Thymus (tissue), 11 donors: ENCODE results near the gene ARHGEF3. TPM values are rescaled to one million over a fixed set of nuclear protein-coding genes. Genes with fewer than 3 reads are reported as not detected.

Experiments
- DNase-seq, 9 donors: peaks; one replicate each; pipeline ENCODE4 v3.0.0-alpha.2; 2013; ENCODE audit warnings: low spot score in 9 of 9, low read depth in 6 of 9, missing footprints in 1 of 9
- H3K27ac ChIP-seq, 2 donors: one replicate each; pipeline ENCODE4 v1.5.1; 2013; ENCODE audit warnings: control low read depth in 1 of 2, low read depth in 1 of 2, low read length in 1 of 2, mild to moderate bottlenecking in 1 of 2, moderate library complexity in 1 of 2
- H3K27me3 ChIP-seq, 2 donors: one replicate each; pipeline ENCODE4 v1.5.1; 2013; ENCODE audit warnings: low read length in 1 of 2; ENCODE audit not compliant: control insufficient read depth in 2 of 2, insufficient read depth in 1 of 2
- H3K36me3 ChIP-seq, 2 donors: one replicate each; pipeline ENCODE4 v1.5.1; 2013; ENCODE audit warnings: low read length in 1 of 2, mild to moderate bottlenecking in 1 of 2, moderate library complexity in 1 of 2; ENCODE audit not compliant: control insufficient read depth in 2 of 2, insufficient read depth in 2 of 2
- H3K4me1 ChIP-seq, 2 donors: one replicate each; pipeline ENCODE4 v1.5.1; 2013; ENCODE audit warnings: low read length in 2 of 2; ENCODE audit not compliant: control insufficient read depth in 2 of 2, insufficient read depth in 2 of 2
- H3K4me3 ChIP-seq, 2 donors: one replicate each; pipeline ENCODE4 v1.5.1; 2013; ENCODE audit warnings: low read length in 2 of 2, control low read depth in 1 of 2, mild to moderate bottlenecking in 1 of 2
- H3K9me3 ChIP-seq, 2 donors: one replicate each; pipeline ENCODE4 v1.5.1; 2013; ENCODE audit warnings: low read length in 1 of 2, mild to moderate bottlenecking in 1 of 2; ENCODE audit not compliant: control insufficient read depth in 2 of 2, insufficient read depth in 1 of 2
- WGBS: extraction: QIAGEN DNeasy Blood & Tissue Kit; methylation state at CpG from one replicate; pipeline ENCODE4 v1.1.7; 2013; 5-methylcytosine and 5-hydroxymethylcytosine counted together
- polyA plus RNA-seq: library from polyadenylated mRNA; stranded (reverse); fragments of 200-250 nt; gene quantifications from one replicate; pipeline ENCODE4 v1.2.3, GENCODE V29; 2013
- total RNA-seq: library from RNA; stranded (reverse); fragments of 120-200 nt; gene quantifications from one replicate; pipeline ENCODE4 v1.2.4, GENCODE V29; 2013
- donor health status: healthy.

The ARHGEF3 gene
- total and polyA plus RNA-seq, 2 donors, result 26.7 to 31.5 TPM

DNA sequence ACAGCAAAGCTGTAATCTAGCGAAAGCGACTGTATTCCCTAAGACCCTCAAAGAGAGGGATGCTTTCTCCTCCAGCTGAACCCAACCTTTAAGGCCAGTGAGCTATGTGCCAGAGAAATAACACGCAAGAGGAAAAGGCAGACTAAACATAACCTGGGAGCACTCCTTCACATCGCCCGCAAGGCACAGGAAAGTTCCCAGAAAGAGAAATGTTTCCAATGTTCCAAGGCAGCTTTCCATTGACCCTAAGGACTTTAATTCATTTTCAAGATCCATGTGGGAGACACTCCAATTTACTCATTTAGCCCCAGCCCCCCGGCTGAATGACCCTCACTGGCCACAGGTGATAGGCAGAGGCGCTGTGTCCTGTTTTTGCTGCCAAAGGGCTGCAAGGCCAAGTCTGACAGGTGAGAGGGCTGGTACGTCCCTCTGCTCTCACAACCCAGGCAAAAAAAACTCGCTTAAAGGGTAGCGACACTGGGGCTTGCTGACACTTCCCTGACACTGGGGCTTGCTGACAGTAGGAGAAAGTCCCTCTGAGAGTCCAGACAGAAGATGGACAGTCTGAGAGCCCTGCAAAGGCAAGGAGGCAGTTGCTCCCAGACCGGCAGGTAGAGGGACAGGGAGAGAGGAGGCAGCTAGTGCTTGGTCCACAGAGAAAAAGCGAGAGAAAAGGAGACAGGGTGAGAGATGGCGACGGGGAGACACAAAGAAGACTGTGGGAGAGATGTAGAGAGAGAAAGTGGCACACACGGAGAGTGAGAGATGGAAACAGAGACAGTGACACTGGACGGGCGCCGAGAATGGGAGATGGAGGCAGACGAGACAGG lies 702 bp downstream of the ARHGEF3 start:
- H3K4me3 ChIP-seq, result peak overlapping the region; percentile 72 to 99
- H3K9me3 ChIP-seq, result no peaks in the 10 kb centered on the region
- H3K36me3 ChIP-seq, result peaks cover 0 to 10% of the 10 kb centered on the region in 2 donors
- peak in 8 of 9 donors; percentile 42 to 79 (median 54) for DNase-seq
- H3K4me1 ChIP-seq, result peaks cover 22 to 46% of the 10 kb centered on the region in 2 donors
- H3K27ac ChIP-seq, result peak overlapping the region; percentile 87 to 90
- H3K27me3 ChIP-seq, result no peaks in the 10 kb centered on the region
- 10% methylated on average over 19 of the region's 19 CpGs for WGBS

GRCh38 chr3:56800130-56800831 lies 1.5 kb downstream of the ARHGEF3 start:
- Histone ChIP-seq H3K36me3 (peaks cover 0 to 16% of the 10 kb centered on the region in 2 donors), H3K4me1 (peaks cover 22 to 49% of the 10 kb centered on the region in 2 donors), H3K4me3 (peak overlapping the region; percentile 72 to 99), H3K27me3 (no peaks in the 10 kb centered on the region), H3K27ac (peak overlapping the region; percentile 87 to 90), H3K9me3 (no peaks in the 10 kb centered on the region)
- WGBS, result 12% methylated on average over 10 of the region's 10 CpGs
- DNase-seq, result peak; percentile 70 to 95 (median 84)

GRCh38 chr3:56799251-56799882 lies 2.4 kb downstream of the ARHGEF3 start:
- peaks cover 3 to 22% of the 10 kb centered on the region in 2 donors for H3K36me3 ChIP-seq
- H3K27ac ChIP-seq, result peak overlapping the region; percentile 71 to 87
- H3K27me3 ChIP-seq, result no peaks in the 10 kb centered on the region
- WGBS, result 3% methylated on average over 7 of the region's 7 CpGs
- DNase-seq, result peak; percentile 48 to 94 (median 80)
- peak overlapping the region; percentile 47 to 99 for H3K4me3 ChIP-seq
- no peaks in the 10 kb centered on the region for H3K9me3 ChIP-seq
- peaks cover 22 to 52% of the 10 kb centered on the region in 2 donors for H3K4me1 ChIP-seq

- Histone ChIP-seq H3K27ac (no peak overlapping the region), H3K4me3 (no peak overlapping the region)
- 98% methylated on average over 4 of the region's 4 CpGs for WGBS
These were observed 4.8 kb downstream of the ARHGEF3 start for GRCh38 chr3:56796996-56797395.

DNA sequence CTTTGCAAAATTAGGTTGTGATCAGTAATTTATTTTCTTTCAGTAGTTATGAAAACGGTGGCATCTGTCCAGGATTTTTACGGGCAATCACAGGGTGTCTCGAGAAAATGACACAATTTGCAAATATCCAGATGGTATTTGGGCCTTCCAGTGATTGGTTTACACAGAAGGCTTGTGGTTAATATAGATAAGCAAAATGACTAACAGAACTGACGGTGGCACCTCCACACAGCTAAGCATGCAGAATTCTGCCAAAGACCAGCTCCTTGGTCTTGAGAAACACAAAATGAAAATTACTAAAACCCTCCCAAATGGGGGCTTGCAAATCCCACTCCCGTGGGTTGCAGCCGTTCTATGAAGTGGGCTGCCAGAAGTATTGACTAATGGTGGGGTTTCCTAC lies 5.5 kb downstream of the ARHGEF3 start:
- Histone ChIP-seq H3K4me1 (peaks cover 18 to 47% of the 10 kb centered on the region in 2 donors), H3K27me3 (no peaks in the 10 kb centered on the region), H3K9me3 (no peaks in the 10 kb centered on the region), H3K27ac (no peak overlapping the region), H3K4me3 (no peak overlapping the region), H3K36me3 (peaks cover 8 to 22% of the 10 kb centered on the region in 2 donors)
- no peak for DNase-seq
- 74% methylated on average over 6 of the region's 6 CpGs for WGBS

More at GRCh38 chr3:56796996-56797395, 4.8 kb downstream of the ARHGEF3 start:
- no peak for DNase-seq
- Histone ChIP-seq H3K4me1 (peaks cover 17 to 42% of the 10 kb centered on the region in 2 donors), H3K36me3 (peaks cover 8 to 22% of the 10 kb centered on the region in 2 donors), H3K27me3 (no peaks in the 10 kb centered on the region), H3K9me3 (no peaks in the 10 kb centered on the region)

DNA sequence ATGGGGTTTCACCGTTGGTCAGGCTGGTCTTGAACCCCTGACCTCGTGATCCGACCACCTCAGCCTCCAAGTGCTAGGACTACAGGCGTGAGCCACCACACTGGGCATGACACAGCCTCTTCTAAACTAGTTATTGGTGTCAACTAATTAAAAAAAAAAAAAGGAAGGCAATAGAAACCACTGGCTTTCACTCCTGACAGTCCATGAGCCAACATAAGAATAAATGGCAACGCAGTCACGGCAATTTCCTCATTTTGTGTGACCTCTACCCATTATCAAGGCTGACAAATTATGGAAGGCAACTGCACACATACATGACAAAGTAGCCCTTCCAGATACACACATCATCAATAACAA lies 5.9 kb downstream of the ARHGEF3 start:
- peaks cover 21 to 47% of the 10 kb centered on the region in 2 donors for H3K4me1 ChIP-seq
- H3K4me3 ChIP-seq, result no peak overlapping the region
- no peak overlapping the region for H3K27ac ChIP-seq

GRCh38 chr3:56795097-56795828 lies 6.5 kb downstream of the ARHGEF3 start:
- Histone ChIP-seq H3K27ac (no peak overlapping the region), H3K4me3 (no peak overlapping the region), H3K27me3 (no peaks in the 10 kb centered on the region), H3K4me1 (peaks cover 26 to 47% of the 10 kb centered on the region in 2 donors), H3K9me3 (no peaks in the 10 kb centered on the region), H3K36me3 (peaks cover 8 to 22% of the 10 kb centered on the region in 2 donors)
- no peak for DNase-seq
- WGBS, result 98% methylated on average over 7 of the region's 7 CpGs

More for the DNA sequence above, 5.9 kb downstream of the ARHGEF3 start:
- DNase-seq, result no peak
- H3K27me3 ChIP-seq, result no peaks in the 10 kb centered on the region
- WGBS, result 79% methylated on average over 6 of the region's 6 CpGs
- peaks cover 8 to 22% of the 10 kb centered on the region in 2 donors for H3K36me3 ChIP-seq
- H3K9me3 ChIP-seq, result no peaks in the 10 kb centered on the region

DNA sequence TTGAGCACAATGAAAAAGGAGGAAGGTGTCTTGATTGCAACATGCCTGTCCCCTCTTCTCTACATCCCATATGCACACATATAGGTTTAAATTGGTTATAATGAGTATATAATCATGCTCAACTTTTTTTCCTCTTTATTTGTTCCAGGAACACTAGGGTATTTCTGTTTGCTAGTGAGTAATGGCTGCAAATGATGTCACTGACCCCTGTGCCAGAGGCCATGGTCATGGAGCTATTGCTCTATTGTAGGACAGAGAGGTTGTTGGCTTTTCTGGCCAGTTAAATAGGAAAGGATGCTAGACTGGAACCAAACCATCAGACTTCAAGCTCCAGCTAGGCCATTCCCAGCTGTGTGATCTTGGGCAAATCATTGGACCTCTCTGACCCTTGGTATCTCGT lies 9.6 kb downstream of the ARHGEF3 start:
- Histone ChIP-seq H3K9me3 (no peaks in the 10 kb centered on the region), H3K27me3 (no peaks in the 10 kb centered on the region), H3K36me3 (peaks cover 8 to 26% of the 10 kb centered on the region in 2 donors), H3K27ac (no peak overlapping the region), H3K4me1 (peaks cover 44 to 57% of the 10 kb centered on the region in 2 donors), H3K4me3 (no peak overlapping the region)
- DNase-seq, result no peak
- WGBS, result 98% methylated on average over 1 of the region's 1 CpG
